GM18907 (cell line): ENCODE data around the gene IL24.

Experiments
- ATAC-seq: cut with Tn5 transposase; IDR thresholded peaks from one replicate; pipeline ENCODE4 v1.9.1; 2021; ENCODE audit warnings: mild to moderate bottlenecking, moderate library complexity; ENCODE audit not compliant: unreplicated experiment

IL24 gene

GRCh38 chr1:206878456-206878855 lies 18.8 kb upstream of the IL24 start:
- ATAC-seq = no peak

- no peak for ATAC-seq
Measured at GRCh38 chr1:206880314-206880713, 16.9 kb upstream of the IL24 start.

- no peak for ATAC-seq
Measured at GRCh38 chr1:206882555-206882954, 14.7 kb upstream of the IL24 start.

GRCh38 chr1:206883160-206883559 lies 14.1 kb upstream of the IL24 start:
- no peak for ATAC-seq

- no peak for ATAC-seq
Measured at GRCh38 chr1:206883876-206884275, 13.4 kb upstream of the IL24 start.

GRCh38 chr1:206885341-206886060 lies 11.7 kb upstream of the IL24 start:
- no peak for ATAC-seq

- no peak for ATAC-seq
Measured at GRCh38 chr1:206886831-206887230, 10.4 kb upstream of the IL24 start.

GRCh38 chr1:206887701-206888100 lies 9.5 kb upstream of the IL24 start:
- no peak for ATAC-seq

- ATAC-seq = no peak
Measured at GRCh38 chr1:206890125-206891060, 6.8 kb upstream of the IL24 start.

- ATAC-seq = no peak
Measured at GRCh38 chr1:206891412-206891811, 5.8 kb upstream of the IL24 start.

GRCh38 chr1:206892351-206892984 lies 4.8 kb upstream of the IL24 start:
- ATAC-seq = no peak

- ATAC-seq = no peak
Measured at GRCh38 chr1:206893380-206893779, 3.9 kb upstream of the IL24 start.

GRCh38 chr1:206895325-206895724 lies 1.9 kb upstream of the IL24 start:
- ATAC-seq = no peak

- ATAC-seq = no peak
Measured at GRCh38 chr1:206895837-206896242, 1.4 kb upstream of the IL24 start.

- no peak for ATAC-seq
Measured at GRCh38 chr1:206896261-206896660, 982 bp upstream of the IL24 start.

GRCh38 chr1:206898089-206898914 lies 1.1 kb downstream of the IL24 start:
- ATAC-seq = no peak

GRCh38 chr1:206898915-206899431 lies 1.7 kb downstream of the IL24 start:
- ATAC-seq = no peak

GRCh38 chr1:206899717-206900116 lies 2.5 kb downstream of the IL24 start:
- ATAC-seq = no peak

- no peak for ATAC-seq
Measured at GRCh38 chr1:206900149-206900548, 2.9 kb downstream of the IL24 start.

GRCh38 chr1:206901944-206902343 lies 4.7 kb downstream of the IL24 start:
- ATAC-seq = no peak
